ENCODE measurements around the gene SNX21.

The SNX21 gene

GRCh38 chr20:45883100-45883469 is 49.5 kb downstream of the SNX21 start:
- DNase-seq = no peak

- no peak for DNase-seq
Measured at GRCh38 chr20:45886590-45887345, 53.2 kb downstream of the SNX21 start.

GRCh38 chr20:45887346-45887715 is 53.7 kb downstream of the SNX21 start, which contains the start of gene SPATA25:
Gene SPATA25 (minus strand): TSS chr20:45887622. CDS start chr20:45887590, 32 bp downstream.
- DNase-seq = no peak

GRCh38 chr20:45888681-45889080 is 55.1 kb downstream of the SNX21 start:
- no peak for DNase-seq

- DNase-seq = peak; percentile 81
Measured at GRCh38 chr20:45890077-45890984, 56.7 kb downstream of the SNX21 start.

- peak; percentile 94 for DNase-seq
Measured at GRCh38 chr20:45890985-45891983, 57.7 kb downstream of the SNX21 start, which contains the start of the genes CTSA and NEURL2. Gene CTSA (plus strand): TSS chr20:45891335. CDS start chr20:45891569, 234 bp downstream. Gene NEURL2 (minus strand): TSS chr20:45891208. CDS start chr20:45890991, 217 bp downstream.

GRCh38 chr20:45892049-45892825 is 58.6 kb downstream of the SNX21 start:
- DNase-seq = peak; percentile 22

Data from fibroblast of skin of right biceps (primary cell).